ENCODE results near the gene THSD7B.

THSD7B gene

DNA sequence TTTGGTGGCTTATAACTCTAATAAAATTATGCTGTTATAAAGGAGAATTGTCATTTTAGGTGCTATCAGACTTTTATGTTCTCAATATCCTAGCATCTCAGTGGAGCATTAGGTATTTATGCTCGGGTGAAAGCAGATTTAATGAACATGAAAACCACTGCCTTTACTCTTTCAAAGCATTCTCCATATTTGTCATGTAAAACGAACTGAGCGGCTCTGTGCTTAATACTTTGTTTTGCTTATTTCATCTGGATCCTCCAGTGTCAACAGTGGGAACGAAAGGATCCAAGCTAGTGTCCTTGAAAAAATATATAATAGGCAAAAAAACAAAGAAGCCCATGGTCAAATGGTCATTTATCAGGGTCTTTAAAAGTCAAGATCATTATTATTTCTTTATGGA is 53.5 kb downstream of the THSD7B start:
- no peak for DNase-seq (ENCODE audit: low read depth in 2 of 2)

DNA sequence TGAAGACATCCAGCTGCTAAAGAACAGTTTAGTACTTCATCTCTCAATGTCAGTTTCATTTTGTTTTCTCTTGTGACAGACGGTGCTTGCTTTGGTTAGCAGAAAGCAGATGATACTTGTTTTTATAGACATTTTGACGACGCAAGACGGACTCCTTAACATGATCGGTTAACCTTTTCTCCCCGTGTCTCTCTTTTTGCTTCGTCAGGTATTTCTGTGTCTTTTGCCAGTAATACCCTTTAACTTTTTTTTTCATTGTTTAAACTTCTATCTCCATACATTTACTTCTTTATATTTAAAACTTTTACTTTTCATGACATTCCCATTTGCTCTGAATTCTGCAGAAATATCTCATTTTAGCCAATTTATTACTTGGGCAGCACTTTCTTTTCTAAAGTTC is 57.9 kb downstream of the THSD7B start:
- no peak for DNase-seq (ENCODE audit: low read depth in 2 of 2)

DNA sequence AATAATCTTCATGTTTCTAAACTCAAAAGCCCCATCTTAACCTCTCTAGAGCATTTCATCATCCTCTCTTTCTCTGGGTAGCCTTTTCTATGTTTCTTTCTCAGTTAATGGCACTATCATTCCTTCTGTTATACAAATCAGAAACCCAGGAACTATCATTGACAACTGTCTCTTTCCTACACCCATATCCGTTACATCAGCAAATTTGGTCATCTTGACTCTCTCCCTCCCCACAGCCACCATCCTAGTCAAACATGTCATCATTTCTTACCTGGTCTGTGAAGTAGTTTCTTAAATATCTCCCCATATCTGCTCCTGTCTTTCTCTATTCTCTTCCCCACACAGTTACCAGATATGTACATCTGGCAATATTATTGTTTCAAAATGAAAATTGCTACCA is 62.8 kb downstream of the THSD7B start:
- DNase-seq (ENCODE audit: low read depth in 2 of 2) = no peak

DNA sequence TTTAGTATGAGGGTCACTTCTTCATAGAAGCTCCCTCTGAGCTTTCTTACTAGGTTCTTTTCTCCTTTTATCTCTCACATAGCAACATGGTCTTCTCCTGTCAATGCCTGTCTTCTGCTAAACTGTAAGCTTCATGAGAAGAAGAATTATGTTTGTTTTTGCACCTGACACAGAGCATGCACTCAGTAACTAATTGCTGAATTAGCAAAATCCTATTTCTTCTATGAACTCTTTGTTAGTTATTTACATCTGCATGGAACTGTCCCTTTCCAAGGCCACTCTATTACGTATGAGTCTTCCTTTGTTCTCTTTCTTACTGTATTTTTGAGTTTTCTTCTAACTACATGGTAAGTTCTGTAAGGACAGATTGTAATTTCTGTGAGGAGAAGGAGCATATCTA is 63.4 kb downstream of the THSD7B start:
- no peak for DNase-seq (ENCODE audit: low read depth in 2 of 2)

DNA sequence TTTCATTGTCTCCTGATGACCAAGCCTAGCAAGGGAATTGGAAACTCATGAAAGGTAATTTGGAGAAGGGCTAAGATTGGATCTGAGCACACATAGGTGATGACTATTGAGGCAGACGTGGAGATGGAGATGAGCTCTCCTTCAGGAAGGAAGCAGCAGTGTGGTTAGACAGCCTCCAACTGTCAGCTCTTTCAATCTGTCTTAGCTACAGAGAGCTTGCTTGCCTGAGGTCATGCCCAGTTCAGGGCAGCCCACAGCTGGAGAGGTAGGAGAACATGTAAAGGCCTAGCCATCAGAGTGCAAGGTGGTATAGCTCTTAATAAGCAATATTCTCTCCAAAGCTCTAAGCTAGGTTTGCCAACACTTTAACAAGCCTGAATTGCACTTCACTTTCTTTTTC is 79.2 kb downstream of the THSD7B start:
- no peak for DNase-seq (ENCODE audit: low read depth in 2 of 2)

GRCh38 chr2:136858656-136859055 is 93.3 kb downstream of the THSD7B start:
- DNase-seq (ENCODE audit: low read depth in 2 of 2) = no peak

DNA sequence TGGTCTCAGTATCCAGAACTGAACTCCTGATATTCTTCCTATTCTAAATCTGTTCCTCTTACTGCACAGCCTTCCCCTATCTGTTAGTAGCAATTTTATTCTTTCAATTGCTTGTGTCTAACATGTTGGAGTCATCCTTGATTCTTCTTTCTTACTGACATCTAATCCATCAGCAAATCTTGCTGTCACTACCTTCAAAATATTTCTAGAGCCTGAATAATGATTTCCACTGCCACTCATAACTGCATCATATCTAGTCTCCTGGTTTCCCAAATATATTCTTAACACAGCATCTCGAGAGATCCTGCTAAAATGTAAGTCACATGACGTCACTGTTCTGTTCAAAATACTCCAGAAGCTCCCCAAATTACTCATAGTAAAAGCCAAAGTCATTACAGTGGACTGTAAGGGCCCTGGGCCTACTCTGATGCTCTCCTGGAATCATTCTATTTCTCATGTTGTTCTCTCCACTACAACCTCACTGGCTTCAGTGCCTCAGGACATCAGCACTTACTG is 95.2 kb downstream of the THSD7B start:
- DNase-seq (ENCODE audit: low read depth in 2 of 2) = no peak

GRCh38 chr2:136863468-136863867 is 98.1 kb downstream of the THSD7B start:
- no peak for DNase-seq (ENCODE audit: low read depth in 2 of 2)

- no peak for DNase-seq (ENCODE audit: low read depth in 2 of 2)
Measured at GRCh38 chr2:136863874-136864273, 98.5 kb downstream of the THSD7B start.

DNA sequence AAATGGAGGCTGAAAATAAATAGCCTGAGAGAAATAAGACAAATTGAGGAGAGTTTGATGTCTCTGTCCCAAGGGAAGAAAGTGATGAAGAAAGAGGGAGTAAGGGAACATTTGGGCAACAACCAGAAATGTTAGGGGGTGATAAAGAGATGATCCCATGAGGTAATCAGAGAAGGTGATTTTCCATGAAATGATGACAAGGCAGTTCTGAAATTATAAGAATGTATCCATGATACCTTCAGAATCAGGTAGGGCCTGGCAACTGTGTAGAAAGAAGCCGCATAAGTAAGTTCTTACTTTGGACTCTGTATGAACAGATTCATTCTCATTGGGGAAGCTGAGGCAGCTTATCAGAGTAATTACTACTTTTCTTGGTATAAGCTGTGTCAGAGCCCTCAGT is 106.1 kb downstream of the THSD7B start:
- DNase-seq (ENCODE audit: low read depth in 2 of 2) = no peak

DNA sequence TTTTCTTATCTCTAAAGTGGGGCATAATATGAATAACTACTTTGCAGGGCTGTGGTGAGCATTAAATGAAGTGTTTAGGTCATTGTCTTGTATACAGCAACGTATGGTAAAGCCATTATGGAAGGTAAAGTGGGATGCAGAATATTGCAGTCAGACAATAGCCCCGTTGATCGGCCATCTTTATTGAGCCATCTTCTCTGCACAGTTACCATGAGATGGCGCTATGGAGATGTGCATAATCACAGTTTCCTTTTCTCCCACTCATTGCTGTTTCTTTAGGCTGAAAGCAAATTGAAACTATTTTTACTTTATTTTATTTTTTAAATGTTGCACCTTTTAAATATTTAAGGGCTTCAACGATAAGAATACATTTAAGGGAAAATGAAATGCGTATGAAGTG is 108.9 kb downstream of the THSD7B start:
- no peak for DNase-seq (ENCODE audit: low read depth in 2 of 2)

GRCh38 chr2:136891100-136891499 is 125.8 kb downstream of the THSD7B start:
- no peak for DNase-seq (ENCODE audit: low read depth in 2 of 2)

- DNase-seq (ENCODE audit: low read depth in 2 of 2) = no peak
Measured at GRCh38 chr2:136894007-136894634, 128.8 kb downstream of the THSD7B start.

GRCh38 chr2:136901732-136902131 is 136.4 kb downstream of the THSD7B start:
- no peak for DNase-seq (ENCODE audit: low read depth in 2 of 2)

DNA sequence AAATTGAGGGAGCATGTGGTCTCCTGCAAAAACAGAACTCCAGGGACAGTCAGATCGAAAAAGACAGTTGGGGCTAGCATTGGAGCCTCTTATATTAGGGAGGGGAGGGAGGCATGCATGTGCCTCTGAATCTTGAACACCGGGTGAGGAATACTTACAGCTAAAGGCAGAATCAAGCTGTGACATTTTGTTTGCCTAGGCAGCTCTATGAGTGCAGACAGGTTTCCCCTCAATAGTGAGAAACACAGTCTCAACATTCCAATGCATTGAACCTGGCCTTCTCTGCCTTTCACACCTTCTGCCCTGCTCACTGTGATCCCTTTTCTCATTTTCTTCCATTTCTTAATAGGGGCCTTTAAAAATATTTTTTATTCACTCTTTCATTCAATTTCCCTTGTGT is 140.4 kb downstream of the THSD7B start:
- DNase-seq (ENCODE audit: low read depth in 2 of 2) = no peak

- DNase-seq (ENCODE audit: low read depth in 2 of 2) = no peak
Measured at GRCh38 chr2:136909777-136910176, 144.4 kb downstream of the THSD7B start.

- DNase-seq (ENCODE audit: low read depth in 2 of 2) = no peak
Measured at GRCh38 chr2:136916131-136916530, 150.8 kb downstream of the THSD7B start.

GRCh38 chr2:136917411-136917881 is 152.1 kb downstream of the THSD7B start:
- no peak for DNase-seq (ENCODE audit: low read depth in 2 of 2)

DNA sequence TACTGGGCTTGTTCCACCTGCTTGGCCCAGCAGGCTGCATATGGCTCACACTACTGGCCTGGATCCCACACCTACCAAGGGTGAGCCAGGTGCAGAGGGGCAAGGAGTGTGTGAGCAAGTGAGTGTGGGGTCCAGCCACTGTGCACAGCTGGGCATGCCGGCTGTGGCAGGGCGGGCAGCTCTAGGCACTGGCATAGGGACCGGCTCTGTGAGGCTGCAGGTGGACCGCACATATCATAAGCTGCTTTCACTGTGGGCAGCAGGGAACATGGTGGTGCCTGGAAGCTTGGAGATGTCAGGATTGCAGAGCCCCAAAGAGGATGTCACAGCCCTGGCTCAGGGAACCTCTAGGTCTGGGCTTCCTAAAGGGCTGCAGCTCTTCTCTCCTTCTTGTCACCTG is 154.3 kb downstream of the THSD7B start:
- no peak for DNase-seq (ENCODE audit: low read depth in 2 of 2)

- DNase-seq (ENCODE audit: low read depth in 2 of 2) = no peak
Measured at GRCh38 chr2:136920652-136921333, 155.4 kb downstream of the THSD7B start.

- no peak for DNase-seq (ENCODE audit: low read depth in 2 of 2)
Measured at GRCh38 chr2:136927156-136927555, 161.8 kb downstream of the THSD7B start.

- DNase-seq (ENCODE audit: low read depth in 2 of 2) = no peak
Measured at GRCh38 chr2:136929531-136929930, 164.2 kb downstream of the THSD7B start.

DNA sequence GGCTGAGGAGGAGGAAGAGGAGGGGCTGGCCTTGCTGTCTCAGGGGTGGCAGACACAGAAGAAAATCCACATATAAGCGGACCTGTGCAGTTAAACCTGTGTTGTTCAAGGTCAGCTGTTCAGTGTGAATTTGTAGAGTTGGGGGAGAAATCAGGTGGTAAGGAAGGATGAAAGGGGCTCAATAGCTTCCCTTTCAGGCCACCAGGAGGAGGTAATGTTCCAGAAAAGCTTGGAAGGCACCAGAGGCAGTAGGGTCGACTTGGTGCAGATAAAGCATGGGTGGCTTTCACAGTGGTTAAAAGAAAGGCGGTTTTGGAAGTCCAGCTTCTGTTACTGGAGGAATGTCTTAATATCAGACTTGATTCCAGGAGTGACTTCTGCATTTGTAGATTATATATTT is 167.4 kb downstream of the THSD7B start:
- no peak for DNase-seq (ENCODE audit: low read depth in 2 of 2)

All from stimulated activated CD8-positive, alpha-beta memory T cell treated with anti-CD3 and anti-CD28 coated beads, Interleukin-7, amount 100 ng/mL, for 4 hours (primary cell).